HEK293 (cell line): Measurements from ENCODE around the gene PAK5.

Experiments used
- CTCF ChIA-PET: fragments of 350-600 bp; formaldehyde crosslinking; extraction: SDS; loops from one replicate; lab custom pipeline; 2021; ENCODE audit warnings: antibody characterized with exemption; lab: Yijun Ruan, JAX
- POLR2A ChIA-PET: fragments of 300-600 bp; formaldehyde crosslinking; extraction: SDS; loops from one replicate; lab custom pipeline; 2020; ENCODE audit warnings: antibody characterized with exemption, inconsistent platforms; lab: Yijun Ruan, JAX
- H3K27ac ChIP-seq: fragments of 200-500 bp; sonication (Bioruptor generic); 2 replicates; pipeline ENCODE4 v1.5.1; 2014; ENCODE audit warnings: low read depth, low read length, control low read depth, inconsistent platforms; ENCODE audit errors: extremely low read depth
- H3K36me3 ChIP-seq, 2 experiments: fragments of 200-500 bp in 1 of 2; sonication (Bioruptor generic) in 1 of 2; 1 replicate in 1 of 2; 2 replicates in 1 of 2; pipeline ENCODE4 v1.5.1; 2014 to 2017; ENCODE audit warnings: inconsistent platforms in 2 of 2, low read length in 2 of 2; ENCODE audit not compliant: control insufficient read depth in 2 of 2, insufficient read depth in 1 of 2
- H3K4me1 ChIP-seq: fragments of 200-500 bp; sonication (Bioruptor generic); 2 replicates; pipeline ENCODE4 v1.5.1; 2014; ENCODE audit warnings: mild to moderate bottlenecking, low read length, inconsistent platforms; ENCODE audit not compliant: control insufficient read depth, insufficient read depth
- H3K4me3 ChIP-seq: 2 replicates; pipeline ENCODE4 v1.5.1; 2011; ENCODE audit warnings: low read depth, mild to moderate bottlenecking, control low read depth, low read length, moderate library complexity
- H3K9me3 ChIP-seq: fragments of 200-500 bp; sonication (Bioruptor generic); 2 replicates; pipeline ENCODE4 v1.5.1; 2014; ENCODE audit warnings: low read depth, low read length, inconsistent platforms; ENCODE audit not compliant: control insufficient read depth, insufficient read depth
- BCL11A ChIP-seq: fragments of 450-650 bp; formaldehyde crosslinking; IDR thresholded peaks from 2 replicates; pipeline ENCODE4 v1.5.1; 2016; ENCODE audit warnings: low read depth, missing biosample characterization, missing genetic modification characterization
- MZF1 ChIP-seq: fragments of 450-650 bp; formaldehyde crosslinking; IDR thresholded peaks from 2 replicates; pipeline ENCODE4 v1.5.1; 2017; ENCODE audit warnings: missing biosample characterization, missing genetic modification characterization, borderline replicate concordance
- PRDM1 ChIP-seq: fragments of 450-650 bp; formaldehyde crosslinking; IDR thresholded peaks from 2 replicates; pipeline ENCODE4; 2016; ENCODE audit warnings: missing biosample characterization, missing genetic modification characterization
- SP2 ChIP-seq: fragments of 450-650 bp; formaldehyde crosslinking; IDR thresholded peaks from 2 replicates; pipeline ENCODE4 v1.5.1; 2016; ENCODE audit warnings: missing biosample characterization, missing genetic modification characterization
- ZFHX2 ChIP-seq: fragments of 450-650 bp; formaldehyde crosslinking; conservative IDR thresholded peaks from 2 replicates; pipeline ENCODE4 v1.5.1; 2016; ENCODE audit warnings: missing biosample characterization, missing genetic modification characterization
- ZNF157 ChIP-seq: fragments of 450-650 bp; formaldehyde crosslinking; IDR thresholded peaks from 2 replicates; pipeline ENCODE4 v1.5.1; 2016; ENCODE audit warnings: missing biosample characterization, missing genetic modification characterization
- ZNF169 ChIP-seq: fragments of 450-650 bp; formaldehyde crosslinking; IDR thresholded peaks from 2 replicates; pipeline ENCODE4 v1.5.1; 2016; ENCODE audit warnings: missing biosample characterization, missing genetic modification characterization
- ZNF184 ChIP-seq: fragments of 450-650 bp; IDR thresholded peaks from 2 replicates; pipeline ENCODE4 v1.5.1; 2018; ENCODE audit warnings: missing biosample characterization, mild to moderate bottlenecking, missing genetic modification characterization
- ZNF19 ChIP-seq: fragments of 450-650 bp; formaldehyde crosslinking; IDR thresholded peaks from 2 replicates; pipeline ENCODE4; 2016; ENCODE audit warnings: missing biosample characterization, missing genetic modification characterization, low read depth
- ZNF223 ChIP-seq: fragments of 450-650 bp; formaldehyde crosslinking; IDR thresholded peaks from 2 replicates; pipeline ENCODE4 v1.5.1; 2016; ENCODE audit warnings: missing biosample characterization, missing genetic modification characterization
- ZNF248 ChIP-seq: fragments of 450-650 bp; formaldehyde crosslinking; IDR thresholded peaks from 2 replicates; pipeline ENCODE4 v1.5.1; 2017; ENCODE audit warnings: missing biosample characterization, missing genetic modification characterization
- ZNF292 ChIP-seq: fragments of 450-650 bp; formaldehyde crosslinking; IDR thresholded peaks from 2 replicates; pipeline ENCODE4 v1.5.1; 2016; ENCODE audit warnings: low read depth, missing biosample characterization, missing genetic modification characterization, borderline replicate concordance
- ZNF354C ChIP-seq: fragments of 450-650 bp; formaldehyde crosslinking; IDR thresholded peaks from 2 replicates; pipeline ENCODE4 v1.5.1; 2016; ENCODE audit warnings: missing biosample characterization, missing genetic modification characterization, low read depth, borderline replicate concordance
- ZNF394 ChIP-seq: fragments of 450-650 bp; formaldehyde crosslinking; IDR thresholded peaks from 2 replicates; pipeline ENCODE4 v1.5.1; 2016; ENCODE audit warnings: missing biosample characterization, missing genetic modification characterization, mild to moderate bottlenecking, moderate library complexity, borderline replicate concordance
- ZNF530 ChIP-seq: fragments of 450-650 bp; formaldehyde crosslinking; IDR thresholded peaks from 2 replicates; pipeline ENCODE4 v1.5.1; 2016; ENCODE audit warnings: low read depth, missing biosample characterization, missing genetic modification characterization
- ZNF549 ChIP-seq: fragments of 450-650 bp; IDR thresholded peaks from 2 replicates; pipeline ENCODE4 v1.5.1; 2018; ENCODE audit warnings: missing biosample characterization, missing genetic modification characterization, mild to moderate bottlenecking, inconsistent platforms, moderate library complexity
- ZNF596 ChIP-seq: fragments of 450-650 bp; IDR thresholded peaks from 2 replicates; pipeline ENCODE4 v1.5.0; 2018; ENCODE audit warnings: missing biosample characterization, mild to moderate bottlenecking, missing genetic modification characterization, moderate library complexity
- ZNF629 ChIP-seq: fragments of 450-650 bp; formaldehyde crosslinking; IDR thresholded peaks from 2 replicates; pipeline ENCODE4 v1.5.1; 2017; ENCODE audit warnings: missing biosample characterization, missing genetic modification characterization
- ZNF670 ChIP-seq: fragments of 450-650 bp; formaldehyde crosslinking; IDR thresholded peaks from 2 replicates; pipeline ENCODE4 v1.5.1; 2016; ENCODE audit warnings: missing biosample characterization, missing genetic modification characterization, low read depth
- ZNF843 ChIP-seq: fragments of 450-650 bp; formaldehyde crosslinking; IDR thresholded peaks from 2 replicates; pipeline ENCODE4 v1.5.1; 2016; ENCODE audit warnings: missing biosample characterization, missing genetic modification characterization
- ZSCAN23 ChIP-seq: fragments of 450-650 bp; formaldehyde crosslinking; IDR thresholded peaks from 2 replicates; pipeline ENCODE4 v1.5.1; 2016; ENCODE audit warnings: missing biosample characterization, missing genetic modification characterization
- TF ChIP-seq, protein P1 (sequence below): fragments of 450-650 bp; formaldehyde crosslinking; IDR thresholded peaks from 2 replicates; pipeline ENCODE4 v1.5.1; 2016; ENCODE audit warnings: missing biosample characterization, missing genetic modification characterization
- TF ChIP-seq, protein P2 (sequence below): IDR thresholded peaks from 2 replicates; pipeline ENCODE4 v1.6.1; 2011; ENCODE audit warnings: mild to moderate bottlenecking, low read depth, low read length, borderline replicate concordance
- TF ChIP-seq, protein P3 (sequence below): fragments of 450-650 bp; formaldehyde crosslinking; IDR thresholded peaks from 2 replicates; pipeline ENCODE4 v1.5.1; 2016; ENCODE audit warnings: missing biosample characterization, missing genetic modification characterization, low read depth

Gene PAK5

DNA sequence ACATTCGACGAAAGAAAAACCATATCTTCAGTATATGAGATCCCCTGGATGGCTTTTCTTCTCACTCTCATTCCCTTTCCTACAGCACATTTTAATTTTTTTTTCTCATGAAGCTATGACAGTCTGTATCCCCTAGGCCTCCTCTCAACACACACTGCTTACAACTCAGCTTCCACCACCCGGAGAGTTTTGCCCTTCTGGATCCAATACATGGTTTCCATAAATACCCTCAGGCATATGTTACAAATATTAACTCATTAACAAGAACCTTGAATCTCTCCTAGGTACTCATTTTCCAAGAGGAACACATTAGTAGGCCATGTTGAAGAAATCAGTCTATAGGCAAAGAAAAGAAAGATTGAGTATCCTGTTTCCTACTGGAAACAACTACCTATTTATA, 44.0 kb downstream of the PAK5 start:
- POLR2A ChIA-PET = no interaction called here
- CTCF ChIA-PET = no interaction called here
- no peaks in the 10 kb centered on the region for H3K9me3 ChIP-seq
- no peak overlapping the region for H3K4me3 ChIP-seq
- H3K4me1 ChIP-seq = no peaks in the 10 kb centered on the region
- no peaks in the 10 kb centered on the region for H3K36me3 ChIP-seq
- TF ChIP-seq MZF1 (tag by site-specific recombination) (no peak), ZNF248 (tag by site-specific recombination) (no peak), ZNF223 (tag by site-specific recombination) (no peak), ZNF292 (tag by site-specific recombination) (no peak)
- TF ChIP-seq, all 188 proteins: peak for 0
- H3K27ac ChIP-seq = no peak overlapping the region

DNA sequence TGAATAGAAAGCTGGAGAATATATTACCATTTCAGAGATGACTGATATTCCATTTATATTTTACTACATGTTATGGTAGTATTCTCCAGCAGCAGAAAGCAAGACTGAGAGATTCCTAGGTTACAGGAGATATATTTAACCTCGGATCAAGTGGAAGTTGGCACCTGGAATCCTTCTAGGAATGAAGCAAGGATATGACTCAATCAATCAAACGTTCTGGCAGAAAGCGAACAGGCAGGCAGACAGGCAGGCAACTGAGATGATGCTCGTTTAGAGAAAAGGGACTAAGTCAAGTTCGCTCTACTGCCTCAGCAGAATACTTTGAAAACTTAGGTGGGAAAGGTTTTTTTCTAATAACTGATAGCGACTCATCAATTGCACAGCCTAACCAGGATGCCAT, 46.2 kb downstream of the PAK5 start:
- no peak overlapping the region for H3K27ac ChIP-seq
- H3K36me3 ChIP-seq = no peaks in the 10 kb centered on the region
- H3K9me3 ChIP-seq = no peaks in the 10 kb centered on the region
- no peak overlapping the region for H3K4me3 ChIP-seq
- ChIA-PET CTCF (interaction anchor here (1.1 kb wide), 1 partner anchor 183 kb away, joined by 4 read pairs; no protein-coding TSS in a partner anchor), POLR2A (no interaction called here)
- TF ChIP-seq ZNF596 (tag by site-specific recombination) (no peak), ZNF157 (tag by site-specific recombination) (no peak), ZNF843 (tag by site-specific recombination) (no peak), ZNF530 (no peak), ZNF549 (tag by site-specific recombination) (no peak), ZNF19 (tag by site-specific recombination) (no peak), SP2 (tag by site-specific recombination) (no peak), ZFHX2 (tag by site-specific recombination) (no peak), ZNF629 (tag by site-specific recombination) (no peak), ZNF169 (tag by site-specific recombination) (no peak)
- no peaks in the 10 kb centered on the region for H3K4me1 ChIP-seq

DNA sequence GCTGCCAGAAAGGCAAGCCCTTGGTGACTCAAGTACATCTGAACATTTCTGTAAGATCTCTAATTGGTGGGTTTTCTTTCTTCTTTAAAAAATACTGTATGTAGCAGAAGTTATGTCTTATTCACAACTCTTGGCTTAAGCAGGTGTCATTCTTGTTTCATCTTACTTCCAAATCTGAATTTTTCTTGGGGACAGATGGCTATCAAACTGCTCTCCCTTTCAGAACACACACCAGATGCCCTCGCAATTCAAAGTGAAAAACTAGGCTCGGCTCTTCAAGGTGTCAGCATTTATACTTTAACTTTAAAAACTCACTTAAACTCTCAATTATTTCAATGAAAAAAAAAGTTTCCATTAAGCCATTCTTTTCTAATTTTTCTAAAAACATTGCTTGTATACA, 49.7 kb downstream of the PAK5 start:
- H3K9me3 ChIP-seq = no peaks in the 10 kb centered on the region
- POLR2A ChIA-PET = no interaction called here
- CTCF ChIA-PET = no interaction called here
- no peaks in the 10 kb centered on the region for H3K36me3 ChIP-seq
- no peaks in the 10 kb centered on the region for H3K4me1 ChIP-seq
- no peak for TF ChIP-seq ZNF354C (tag by site-specific recombination)
- TF ChIP-seq, protein P1, sequence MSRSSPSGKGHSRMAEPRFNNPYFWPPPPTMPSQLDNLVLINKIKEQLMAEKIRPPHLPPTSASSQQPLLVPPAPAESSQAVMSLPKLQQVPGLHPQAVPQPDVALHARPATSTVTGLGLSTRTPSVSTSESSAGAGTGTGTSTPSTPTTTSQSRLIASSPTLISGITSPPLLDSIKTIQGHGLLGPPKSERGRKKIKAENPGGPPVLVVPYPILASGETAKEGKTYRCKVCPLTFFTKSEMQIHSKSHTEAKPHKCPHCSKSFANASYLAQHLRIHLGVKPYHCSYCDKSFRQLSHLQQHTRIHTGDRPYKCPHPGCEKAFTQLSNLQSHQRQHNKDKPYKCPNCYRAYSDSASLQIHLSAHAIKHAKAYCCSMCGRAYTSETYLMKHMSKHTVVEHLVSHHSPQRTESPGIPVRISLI = no peak
- TF ChIP-seq, protein P2, sequence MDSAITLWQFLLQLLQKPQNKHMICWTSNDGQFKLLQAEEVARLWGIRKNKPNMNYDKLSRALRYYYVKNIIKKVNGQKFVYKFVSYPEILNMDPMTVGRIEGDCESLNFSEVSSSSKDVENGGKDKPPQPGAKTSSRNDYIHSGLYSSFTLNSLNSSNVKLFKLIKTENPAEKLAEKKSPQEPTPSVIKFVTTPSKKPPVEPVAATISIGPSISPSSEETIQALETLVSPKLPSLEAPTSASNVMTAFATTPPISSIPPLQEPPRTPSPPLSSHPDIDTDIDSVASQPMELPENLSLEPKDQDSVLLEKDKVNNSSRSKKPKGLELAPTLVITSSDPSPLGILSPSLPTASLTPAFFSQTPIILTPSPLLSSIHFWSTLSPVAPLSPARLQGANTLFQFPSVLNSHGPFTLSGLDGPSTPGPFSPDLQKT = no peak
- H3K4me3 ChIP-seq = no peak overlapping the region
- H3K27ac ChIP-seq = no peak overlapping the region

DNA sequence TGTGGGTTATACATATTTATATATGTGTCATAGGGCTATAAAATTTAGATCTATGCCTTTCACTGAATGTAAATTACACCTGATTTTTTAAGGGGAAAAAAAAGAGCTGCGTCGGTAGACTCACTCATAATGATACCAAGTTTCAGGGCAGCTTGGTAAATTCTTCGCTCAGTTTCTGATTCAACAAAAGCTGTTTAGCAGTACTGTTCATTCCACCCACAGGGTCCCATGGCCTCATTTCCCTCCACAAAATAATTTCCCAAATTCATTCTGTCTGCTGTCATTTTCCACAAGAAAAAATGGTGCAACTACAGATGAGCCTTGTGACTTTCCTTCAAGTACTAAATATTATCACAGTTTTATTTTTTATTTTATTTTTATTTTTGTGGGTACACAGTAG, 63.7 kb downstream of the PAK5 start:
- Histone ChIP-seq H3K4me3 (no peak overlapping the region), H3K4me1 (no peaks in the 10 kb centered on the region), H3K9me3 (no peaks in the 10 kb centered on the region), H3K27ac (no peak overlapping the region), H3K36me3 (no peaks in the 10 kb centered on the region)
- ChIA-PET CTCF (no interaction called here), POLR2A (no interaction called here)
- TF ChIP-seq PRDM1 (tag by site-specific recombination) (no peak), ZNF670 (tag by site-specific recombination) (no peak), ZNF394 (tag by site-specific recombination) (no peak), ZSCAN23 (tag by site-specific recombination) (no peak), ZNF184 (tag by site-specific recombination) (no peak), BCL11A (no peak)
- TF ChIP-seq, protein P3, sequence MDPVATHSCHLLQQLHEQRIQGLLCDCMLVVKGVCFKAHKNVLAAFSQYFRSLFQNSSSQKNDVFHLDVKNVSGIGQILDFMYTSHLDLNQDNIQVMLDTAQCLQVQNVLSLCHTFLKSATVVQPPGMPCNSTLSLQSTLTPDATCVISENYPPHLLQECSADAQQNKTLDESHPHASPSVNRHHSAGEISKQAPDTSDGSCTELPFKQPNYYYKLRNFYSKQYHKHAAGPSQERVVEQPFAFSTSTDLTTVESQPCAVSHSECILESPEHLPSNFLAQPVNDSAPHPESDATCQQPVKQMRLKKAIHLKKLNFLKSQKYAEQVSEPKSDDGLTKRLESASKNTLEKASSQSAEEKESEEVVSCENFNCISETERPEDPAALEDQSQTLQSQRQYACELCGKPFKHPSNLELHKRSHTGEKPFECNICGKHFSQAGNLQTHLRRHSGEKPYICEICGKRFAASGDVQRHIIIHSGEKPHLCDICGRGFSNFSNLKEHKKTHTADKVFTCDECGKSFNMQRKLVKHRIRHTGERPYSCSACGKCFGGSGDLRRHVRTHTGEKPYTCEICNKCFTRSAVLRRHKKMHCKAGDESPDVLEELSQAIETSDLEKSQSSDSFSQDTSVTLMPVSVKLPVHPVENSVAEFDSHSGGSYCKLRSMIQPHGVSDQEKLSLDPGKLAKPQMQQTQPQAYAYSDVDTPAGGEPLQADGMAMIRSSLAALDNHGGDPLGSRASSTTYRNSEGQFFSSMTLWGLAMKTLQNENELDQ (tag by site-specific recombination) = no peak
